Measurements from ENCODE around the gene HDGFL3. TPM values are rescaled to one million over a fixed set of nuclear protein-coding genes. Genes with fewer than 3 reads are reported as not detected.
"Not testable (repeated sequence)": the region's sequence is repeated elsewhere in the genome, so short reads cannot be mapped to it uniquely, and the experiment has no call there.

The HDGFL3 gene
- total RNA-seq, 2 donors from 2014 or later = 22.8 to 58.2 TPM

DNA sequence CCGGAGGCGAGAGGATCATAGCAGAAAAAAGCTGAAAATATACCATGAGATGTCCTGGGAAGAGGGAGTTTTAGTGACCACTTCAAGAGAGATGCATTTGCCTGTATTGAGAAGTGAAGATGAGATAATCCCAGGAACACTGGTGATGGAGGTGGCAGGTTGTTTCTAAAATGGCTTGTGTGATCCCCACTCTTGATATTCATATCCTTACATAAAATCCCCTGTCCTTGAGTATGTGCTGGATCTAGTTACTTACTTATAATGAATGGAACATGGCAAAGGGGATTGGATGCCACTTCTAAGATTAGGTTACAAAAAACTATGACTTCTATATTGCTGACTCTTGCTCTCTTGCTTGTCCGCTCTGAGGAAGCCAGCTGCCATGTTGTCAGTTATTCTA, 22.1 kb downstream of the HDGFL3 start:
- H3K27ac Mint-ChIP-seq = no peak overlapping the region
- H3K4me1 Mint-ChIP-seq (ENCODE audit: low read depth) = no peaks in the 10 kb centered on the region
- DNase-seq (no peak), ATAC-seq (replicated peaks in 1 of 2) (no peak)
- H3K27me3 Mint-ChIP-seq (ENCODE audit: low read depth) = peaks cover 15% of the 10 kb centered on the region
- peaks cover 0 to 6% of the 10 kb centered on the region in 2 donors for H3K36me3 Mint-ChIP-seq (ENCODE audit: insufficient read depth in 2 of 2)
- peaks cover 0 to 4% of the 10 kb centered on the region in 2 donors for H3K9me3 Mint-ChIP-seq
- H3K4me3 Mint-ChIP-seq = no peak overlapping the region

DNA sequence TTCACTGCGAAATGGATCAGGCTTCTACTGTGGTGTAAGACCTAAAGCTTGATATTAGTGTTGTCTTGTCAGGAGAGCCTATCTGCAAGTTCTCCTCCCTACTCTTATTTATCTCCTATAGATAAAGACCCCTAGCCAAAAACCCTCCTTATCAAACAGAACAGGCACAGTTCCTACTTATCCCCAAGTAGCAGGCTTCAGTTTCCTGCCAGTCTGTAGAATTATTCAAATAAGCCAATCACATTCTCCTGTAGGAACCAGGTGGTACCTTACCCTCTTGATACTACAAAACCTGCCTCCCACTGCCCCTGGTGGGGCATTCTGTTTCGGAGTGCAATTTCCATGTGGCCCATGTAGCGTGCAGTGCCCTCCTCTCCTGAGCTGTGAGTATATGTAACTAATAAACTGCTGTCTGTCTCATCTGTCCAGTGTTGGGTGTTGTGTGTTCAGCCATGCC, 28.7 kb downstream of the HDGFL3 start:
- H3K4me3 Mint-ChIP-seq = no peak overlapping the region
- H3K4me1 Mint-ChIP-seq (ENCODE audit: low read depth) = no peaks in the 10 kb centered on the region
- H3K27ac Mint-ChIP-seq = no peak overlapping the region
- H3K36me3 Mint-ChIP-seq (ENCODE audit: insufficient read depth in 2 of 2) = no peaks in the 10 kb centered on the region
- H3K27me3 Mint-ChIP-seq (ENCODE audit: low read depth) = no peaks in the 10 kb centered on the region
- DNase-seq (no peak), ATAC-seq (replicated peaks in 1 of 2) (no peak)
- H3K9me3 Mint-ChIP-seq = no peaks in the 10 kb centered on the region

DNA sequence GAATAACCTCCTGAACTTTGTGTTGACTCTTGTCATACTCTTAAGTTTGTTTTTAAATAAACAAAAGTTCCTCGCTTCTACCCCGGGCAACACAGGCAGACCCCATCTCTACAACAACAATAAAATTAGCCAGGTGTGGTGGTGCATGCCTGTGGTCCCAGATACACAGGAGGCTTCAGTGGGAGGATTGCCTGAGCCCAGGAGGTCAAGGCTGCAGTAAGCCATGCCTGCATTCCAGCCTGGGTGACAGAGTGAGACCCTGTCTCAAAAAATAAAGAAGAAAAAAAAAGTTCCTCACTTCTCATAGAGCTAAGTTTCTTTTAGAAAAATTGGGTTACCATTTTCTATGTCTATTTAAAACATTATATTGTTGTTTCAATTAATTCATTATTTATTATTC, 29.2 kb downstream of the HDGFL3 start:
- DNase-seq = no peak
- Mint-ChIP-seq H3K4me3 (no peak overlapping the region), H3K27ac (no peak overlapping the region), H3K27me3 (ENCODE audit: low read depth) (no peaks in the 10 kb centered on the region), H3K4me1 (ENCODE audit: low read depth) (no peaks in the 10 kb centered on the region), H3K9me3 (no peaks in the 10 kb centered on the region), H3K36me3 (ENCODE audit: insufficient read depth in 2 of 2) (no peaks in the 10 kb centered on the region)
- no peak for ATAC-seq (replicated peaks in 1 of 2)

DNA sequence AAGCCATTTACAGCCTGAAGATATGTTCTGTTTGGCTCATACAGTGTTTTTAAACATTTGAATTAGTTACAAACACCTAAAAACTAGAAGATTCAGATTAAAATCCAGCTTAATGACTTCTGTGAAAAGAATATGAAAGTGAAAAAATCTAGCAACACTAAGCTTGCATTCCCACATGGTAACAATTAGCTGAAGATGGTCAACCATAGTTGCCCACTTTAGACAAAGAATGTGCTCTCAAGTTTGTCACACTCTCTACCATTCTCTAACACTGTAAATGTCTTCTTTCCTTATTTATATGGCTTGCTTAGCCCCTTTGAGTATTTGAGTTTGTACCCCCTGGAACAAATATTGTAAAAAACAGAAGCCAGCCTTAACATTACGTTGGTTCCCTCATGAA, 32.7 kb downstream of the HDGFL3 start:
- no peak overlapping the region for H3K27ac Mint-ChIP-seq
- no peaks in the 10 kb centered on the region for H3K27me3 Mint-ChIP-seq (ENCODE audit: low read depth)

DNA sequence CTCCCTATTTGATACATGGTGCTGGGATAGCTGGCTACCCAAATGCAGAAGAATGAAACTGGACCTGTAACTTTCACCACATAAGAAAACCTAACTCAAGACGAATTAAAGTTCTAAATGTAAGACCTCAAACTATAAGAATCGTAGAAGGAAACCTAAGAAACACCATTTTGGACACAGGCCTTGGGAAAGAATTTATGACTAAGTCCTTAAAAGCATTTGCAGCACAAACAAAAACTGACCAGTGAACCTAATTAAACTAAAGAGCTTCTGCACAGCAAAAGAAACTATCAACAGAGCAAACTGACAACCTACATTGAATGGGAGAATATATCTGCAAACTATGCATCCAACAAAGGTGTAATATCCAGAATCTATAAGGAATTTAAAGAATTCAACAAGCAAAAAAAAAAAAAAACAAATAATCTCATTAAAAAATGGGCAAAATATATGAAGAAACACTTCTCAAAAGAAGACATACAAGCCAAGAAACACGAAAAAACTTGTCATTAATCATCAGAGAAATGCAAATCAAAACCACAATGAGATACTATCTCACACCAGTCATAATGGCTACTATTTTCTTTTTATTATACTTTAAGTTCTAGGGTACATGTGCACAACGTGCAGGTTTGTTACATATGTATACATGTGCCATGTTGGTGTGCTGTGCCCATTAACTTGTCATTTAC, 37.0 kb downstream of the HDGFL3 start:
- DNase-seq (no peak), ATAC-seq (replicated peaks in 1 of 2) (no peak)
- Mint-ChIP-seq H3K27ac (no peak overlapping the region), H3K4me3 (no peak overlapping the region), H3K4me1 (ENCODE audit: low read depth) (peaks cover 20% of the 10 kb centered on the region), H3K27me3 (ENCODE audit: low read depth) (peaks cover 7% of the 10 kb centered on the region), H3K36me3 (ENCODE audit: insufficient read depth in 2 of 2) (peaks cover 5 to 22% of the 10 kb centered on the region in 2 donors), H3K9me3 (peaks cover 11 to 20% of the 10 kb centered on the region in 2 donors)

More for the DNA sequence above, 32.7 kb downstream of the HDGFL3 start:
- ATAC-seq (replicated peaks in 1 of 2) (no peak), DNase-seq (no peak)
- H3K9me3 Mint-ChIP-seq = peaks cover 0 to under 1% of the 10 kb centered on the region in 2 donors
- H3K4me1 Mint-ChIP-seq (ENCODE audit: low read depth) = no peaks in the 10 kb centered on the region
- H3K36me3 Mint-ChIP-seq (ENCODE audit: insufficient read depth in 2 of 2) = peaks cover 0 to under 1% of the 10 kb centered on the region in 2 donors
- no peak overlapping the region for H3K4me3 Mint-ChIP-seq

DNA sequence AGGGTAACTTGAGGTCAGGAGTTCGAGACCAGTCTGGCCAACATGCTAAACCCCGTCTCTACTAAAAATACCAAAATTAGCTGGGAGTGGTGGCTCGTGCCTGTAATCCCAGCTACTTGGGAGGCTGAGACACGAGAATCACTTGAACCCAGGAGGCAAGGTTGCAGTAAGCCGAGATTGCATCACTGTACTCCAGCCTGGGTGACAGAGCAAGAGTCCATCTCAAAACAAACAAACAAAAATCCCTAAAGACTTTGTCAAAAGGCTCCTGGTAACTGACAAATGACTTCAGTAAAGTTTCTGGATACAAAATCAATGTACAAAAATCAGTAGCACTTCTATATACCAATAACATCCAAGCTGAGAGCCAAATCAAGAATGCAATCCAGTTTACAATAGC, 38.0 kb downstream of the HDGFL3 start:
- not testable (repeated sequence) for ATAC-seq (replicated peaks in 1 of 2); DNase-seq; H3K27ac Mint-ChIP-seq; H3K27me3 Mint-ChIP-seq (ENCODE audit: low read depth); H3K4me3 Mint-ChIP-seq
- Mint-ChIP-seq H3K4me1 (ENCODE audit: low read depth) (peaks cover 31% of the 10 kb centered on the region), H3K36me3 (ENCODE audit: insufficient read depth in 2 of 2) (peaks cover 8 to 27% of the 10 kb centered on the region in 2 donors), H3K9me3 (peaks cover 11 to 20% of the 10 kb centered on the region in 2 donors)

DNA sequence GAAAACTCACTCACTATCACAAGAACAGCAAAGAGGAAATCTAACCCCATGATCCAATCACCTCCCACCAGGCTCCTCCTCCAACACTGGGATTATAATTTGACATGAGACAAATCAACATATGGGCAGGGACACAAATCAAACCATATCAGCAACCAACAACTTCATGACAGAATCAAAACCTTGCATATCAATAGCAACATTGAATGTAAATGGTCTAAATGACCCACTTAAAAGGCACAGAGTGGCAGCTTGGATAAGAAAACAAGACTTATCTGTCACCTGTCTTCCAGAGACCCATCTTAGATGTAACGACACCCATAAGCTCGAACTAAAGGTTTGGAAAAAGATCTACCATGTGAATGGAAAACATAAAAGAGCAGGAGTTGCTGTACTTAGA, 40.8 kb downstream of the HDGFL3 start:
- ATAC-seq (replicated peaks in 1 of 2) (no peak), DNase-seq (no peak)
- Mint-ChIP-seq H3K27ac (no peak overlapping the region), H3K27me3 (ENCODE audit: low read depth) (peaks cover 14% of the 10 kb centered on the region), H3K9me3 (peaks cover 13 to 20% of the 10 kb centered on the region in 2 donors), H3K36me3 (ENCODE audit: insufficient read depth in 2 of 2) (peaks cover 8 to 28% of the 10 kb centered on the region in 2 donors), H3K4me1 (ENCODE audit: low read depth) (peaks cover 50% of the 10 kb centered on the region), H3K4me3 (no peak overlapping the region)

DNA sequence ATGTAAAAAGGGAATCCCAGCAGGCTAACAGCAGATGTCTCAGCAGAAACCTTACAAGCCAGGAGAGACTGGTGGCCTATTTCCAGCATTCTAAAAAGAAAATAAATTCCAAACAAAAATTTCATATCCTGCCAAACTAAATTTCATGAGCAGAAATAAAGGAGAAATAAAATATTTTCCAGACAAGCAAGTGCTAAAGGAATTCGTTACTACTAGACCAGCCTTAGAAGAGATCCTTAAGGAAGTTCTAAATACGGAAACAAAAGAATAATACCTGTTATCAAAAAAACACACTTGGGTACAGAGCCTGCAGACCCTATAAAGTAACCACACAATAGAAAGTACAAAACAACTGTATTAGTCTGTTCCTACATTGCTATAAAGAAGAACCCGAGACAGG, 41.4 kb downstream of the HDGFL3 start:
- peaks cover 14% of the 10 kb centered on the region for H3K27me3 Mint-ChIP-seq (ENCODE audit: low read depth)
- peaks cover 13 to 20% of the 10 kb centered on the region in 2 donors for H3K9me3 Mint-ChIP-seq
- no peak for DNase-seq
- peaks cover 50% of the 10 kb centered on the region for H3K4me1 Mint-ChIP-seq (ENCODE audit: low read depth)
- ATAC-seq (replicated peaks in 1 of 2) = no peak
- no peak overlapping the region for H3K27ac Mint-ChIP-seq
- peaks cover 8 to 28% of the 10 kb centered on the region in 2 donors for H3K36me3 Mint-ChIP-seq (ENCODE audit: insufficient read depth in 2 of 2)
- H3K4me3 Mint-ChIP-seq = no peak overlapping the region

DNA sequence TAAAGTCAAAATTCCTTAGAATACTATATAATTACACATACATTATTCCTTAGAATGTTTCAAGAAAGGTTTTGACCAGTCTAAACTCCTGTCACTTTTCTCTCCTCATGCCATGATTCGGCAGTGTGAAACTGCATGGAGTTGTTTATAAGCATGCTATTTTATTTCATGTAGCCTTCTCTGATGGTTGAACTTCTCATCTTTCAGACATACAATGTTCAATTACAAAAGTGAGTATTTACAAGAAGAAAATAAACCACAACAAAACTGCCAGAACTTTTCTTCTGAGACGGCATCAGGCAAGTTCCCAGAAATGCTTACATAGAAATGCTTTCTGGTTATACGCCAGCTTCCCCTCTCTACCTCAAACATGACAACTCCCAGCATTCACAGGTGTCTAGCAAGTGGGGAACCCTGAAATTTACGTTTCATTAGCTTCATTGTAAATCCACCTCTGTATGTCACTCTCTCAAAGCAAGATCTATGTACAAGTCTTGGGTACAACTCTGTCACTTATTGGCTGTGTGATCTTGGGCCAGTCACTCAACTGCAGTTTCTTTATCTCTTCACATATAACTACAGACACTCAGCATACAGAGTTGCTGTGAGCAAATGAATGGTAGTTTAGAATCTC, 42.7 kb downstream of the HDGFL3 start:
- ATAC-seq (replicated peaks in 1 of 2) = peak; percentile 94
- Mint-ChIP-seq H3K27me3 (ENCODE audit: low read depth) (peaks cover 14% of the 10 kb centered on the region), H3K36me3 (ENCODE audit: insufficient read depth in 2 of 2) (peaks cover 8 to 27% of the 10 kb centered on the region in 2 donors), H3K4me1 (ENCODE audit: low read depth) (peaks cover 50% of the 10 kb centered on the region), H3K27ac (peak overlapping the region; percentile 83), H3K9me3 (peaks cover 13 to 19% of the 10 kb centered on the region in 2 donors), H3K4me3 (peak overlapping the region; percentile 55 to 65)
- DNase-seq = peak; percentile 15 to 39

DNA sequence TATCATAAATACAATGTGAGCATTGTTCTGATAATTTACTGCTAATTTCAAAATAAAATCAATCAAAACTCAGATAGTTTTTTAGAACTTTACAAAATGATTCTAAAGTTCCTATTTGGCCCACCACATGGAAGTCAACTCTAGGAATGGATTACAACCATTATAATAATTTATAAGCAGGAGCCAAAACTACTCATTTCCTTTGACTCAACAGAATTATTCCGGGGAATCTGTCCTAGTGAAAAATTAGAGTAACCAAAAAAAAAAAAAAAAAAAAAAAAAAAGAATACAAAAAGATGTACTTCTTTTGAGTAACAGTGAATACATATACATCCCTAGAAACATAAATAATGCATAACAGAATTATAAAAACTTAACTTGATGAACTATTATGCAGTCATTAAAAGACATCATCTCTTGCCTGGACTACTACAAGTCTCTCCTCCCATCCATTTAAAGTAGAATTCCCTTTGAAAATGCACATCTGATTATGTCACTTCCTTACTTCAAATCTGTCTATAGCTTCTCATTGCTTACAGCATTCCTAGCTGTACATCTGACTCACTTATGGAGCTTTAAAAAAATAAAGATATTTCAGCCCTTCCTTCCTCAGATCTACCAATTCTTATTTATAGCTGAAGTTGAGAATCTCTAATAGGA, 43.4 kb downstream of the HDGFL3 start:
- ATAC-seq (replicated peaks in 1 of 2) = no peak
- DNase-seq = no peak
- Mint-ChIP-seq H3K36me3 (ENCODE audit: insufficient read depth in 2 of 2) (peaks cover 10 to 25% of the 10 kb centered on the region in 2 donors), H3K9me3 (peaks cover 13 to 18% of the 10 kb centered on the region in 2 donors), H3K27me3 (ENCODE audit: low read depth) (peaks cover 14% of the 10 kb centered on the region), H3K4me1 (ENCODE audit: low read depth) (peaks cover 55% of the 10 kb centered on the region), H3K27ac (peak overlapping the region; percentile 83), H3K4me3 (peak overlapping the region; percentile 55 to 65)

DNA sequence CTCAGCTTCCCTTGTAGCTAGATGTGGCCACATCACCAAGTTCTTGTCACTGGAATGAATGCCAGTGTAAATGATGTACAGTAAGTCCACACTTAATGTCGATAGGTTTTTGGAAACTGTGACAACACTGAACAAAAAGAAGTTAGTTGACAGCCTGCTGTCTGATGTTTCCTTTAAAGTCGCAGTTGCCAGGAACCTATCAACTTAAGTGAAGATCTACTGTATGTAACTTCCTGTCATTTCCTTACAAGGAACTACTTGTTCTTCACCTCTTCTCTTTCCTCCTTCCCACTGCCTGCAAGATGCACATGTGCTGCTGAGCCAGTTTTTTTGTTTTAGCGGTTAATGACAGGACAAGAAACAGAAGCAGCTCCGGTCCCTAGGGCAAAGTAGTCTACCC, 44.6 kb downstream of the HDGFL3 start:
- peaks cover 51% of the 10 kb centered on the region for H3K4me1 Mint-ChIP-seq (ENCODE audit: low read depth)
- H3K4me3 Mint-ChIP-seq = peak overlapping the region; percentile 33 to 55
- H3K36me3 Mint-ChIP-seq (ENCODE audit: insufficient read depth in 2 of 2) = peaks cover 10 to 21% of the 10 kb centered on the region in 2 donors
- DNase-seq (no peak), ATAC-seq (replicated peaks in 1 of 2) (peak; percentile 12 to 15)
- peaks cover 14% of the 10 kb centered on the region for H3K27me3 Mint-ChIP-seq (ENCODE audit: low read depth)
- peaks cover 6 to 8% of the 10 kb centered on the region in 2 donors for H3K9me3 Mint-ChIP-seq
- H3K27ac Mint-ChIP-seq = peak overlapping the region; percentile 75

DNA sequence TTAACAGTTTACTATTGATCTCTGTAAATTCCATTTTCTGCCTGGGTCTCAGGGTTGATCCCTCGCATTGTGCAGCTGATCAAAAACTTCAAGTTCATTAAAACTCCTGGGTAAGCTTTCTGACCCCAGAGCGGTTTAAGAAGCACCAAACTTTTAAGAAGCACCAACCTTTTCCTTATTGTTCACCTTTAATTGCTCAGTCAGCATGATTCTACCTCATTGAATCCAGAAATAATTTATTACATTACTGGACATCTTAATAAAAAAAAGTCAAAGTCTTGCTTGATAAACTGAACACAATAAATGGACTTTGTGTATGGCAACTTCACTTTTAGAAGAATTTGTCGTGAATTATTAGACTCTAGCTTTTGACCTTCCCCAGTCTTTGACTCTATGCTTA, 46.9 kb downstream of the HDGFL3 start:
- Mint-ChIP-seq H3K27me3 (ENCODE audit: low read depth) (peaks cover 7% of the 10 kb centered on the region), H3K9me3 (peaks cover 0 to 2% of the 10 kb centered on the region in 2 donors), H3K4me3 (no peak overlapping the region), H3K4me1 (ENCODE audit: low read depth) (peaks cover 42% of the 10 kb centered on the region), H3K36me3 (ENCODE audit: insufficient read depth in 2 of 2) (peaks cover 5 to 11% of the 10 kb centered on the region in 2 donors), H3K27ac (no peak overlapping the region)
- no peak for ATAC-seq (replicated peaks in 1 of 2)
- no peak for DNase-seq

DNA sequence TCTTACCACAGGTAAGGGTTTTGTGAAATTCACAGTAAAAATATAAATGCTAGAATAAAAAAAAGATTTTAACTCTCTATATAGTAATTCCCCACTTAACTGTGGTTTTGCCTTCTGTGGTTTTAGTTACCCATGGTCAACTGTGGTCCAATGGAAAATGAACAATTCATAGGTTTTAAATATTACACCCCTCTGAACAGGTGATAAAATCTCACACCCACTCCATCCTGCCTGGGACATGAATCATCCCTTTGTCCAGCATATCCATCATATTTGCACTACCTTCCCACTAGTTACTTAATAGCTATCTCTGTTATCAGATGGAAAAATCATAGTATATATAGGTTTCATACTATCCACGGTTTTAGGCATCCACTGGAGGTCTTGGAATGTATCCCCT, 49.2 kb downstream of the HDGFL3 start:
- H3K36me3 Mint-ChIP-seq (ENCODE audit: insufficient read depth in 2 of 2) = peaks cover 2 to 5% of the 10 kb centered on the region in 2 donors
- ATAC-seq (replicated peaks in 1 of 2) = no peak
- DNase-seq = no peak
- H3K27me3 Mint-ChIP-seq (ENCODE audit: low read depth) = peaks cover 6% of the 10 kb centered on the region
- no peaks in the 10 kb centered on the region for H3K9me3 Mint-ChIP-seq
- H3K4me1 Mint-ChIP-seq (ENCODE audit: low read depth) = peaks cover 20% of the 10 kb centered on the region
- no peak overlapping the region for H3K4me3 Mint-ChIP-seq
- H3K27ac Mint-ChIP-seq = no peak overlapping the region
